ENCODE results near the gene TCHHL1. TPM values are rescaled to one million over a fixed set of nuclear protein-coding genes. Genes with fewer than 3 reads are reported as not detected.

Gene TCHHL1
- total RNA-seq, 1 experiment from 2014 or later = not detected

DNA sequence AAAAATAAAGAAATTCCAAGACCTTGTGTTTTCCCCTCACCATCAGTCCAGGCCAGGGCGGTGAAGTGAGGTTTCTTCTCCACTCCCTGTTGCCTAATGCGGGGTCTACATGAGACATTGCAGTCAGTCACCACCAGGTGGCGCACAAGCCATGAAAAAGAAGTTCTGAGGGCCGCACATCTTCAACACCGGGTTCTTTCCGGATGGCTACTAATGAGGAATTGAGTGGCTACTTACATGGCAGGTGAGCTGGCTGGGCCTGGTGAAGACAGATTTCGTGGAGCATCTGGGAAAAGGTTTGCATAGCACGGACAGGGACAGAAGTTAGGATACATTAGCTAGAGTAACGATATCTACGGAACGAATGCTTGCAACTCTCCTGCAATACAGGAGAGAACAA lies 36.3 kb downstream of the TCHHL1 start:
- Mint-ChIP-seq H3K4me3 (no peak overlapping the region), H3K9me3 (no peaks in the 10 kb centered on the region), H3K4me1 (peaks cover 18% of the 10 kb centered on the region), H3K27ac (no peak overlapping the region), H3K36me3 (no peaks in the 10 kb centered on the region), H3K27me3 (ENCODE audit: low read depth) (peaks cover 27% of the 10 kb centered on the region; the same call in 1 of the 2 replicates)
- peak; percentile 51 for ATAC-seq
- ChIA-PET CTCF (interaction anchor here (0.6 to 3.3 kb wide), 22 partner anchors 9 to 406 kb away, joined by 3 to 66 read pairs (median 4); partner anchors contain the start of gene S100A11), POLR2A (interaction anchor here (1.1 kb wide), 1 partner anchor 58 kb away, joined by 3 read pairs; no protein-coding TSS in a partner anchor)
- TF ChIP-seq, protein P1, sequence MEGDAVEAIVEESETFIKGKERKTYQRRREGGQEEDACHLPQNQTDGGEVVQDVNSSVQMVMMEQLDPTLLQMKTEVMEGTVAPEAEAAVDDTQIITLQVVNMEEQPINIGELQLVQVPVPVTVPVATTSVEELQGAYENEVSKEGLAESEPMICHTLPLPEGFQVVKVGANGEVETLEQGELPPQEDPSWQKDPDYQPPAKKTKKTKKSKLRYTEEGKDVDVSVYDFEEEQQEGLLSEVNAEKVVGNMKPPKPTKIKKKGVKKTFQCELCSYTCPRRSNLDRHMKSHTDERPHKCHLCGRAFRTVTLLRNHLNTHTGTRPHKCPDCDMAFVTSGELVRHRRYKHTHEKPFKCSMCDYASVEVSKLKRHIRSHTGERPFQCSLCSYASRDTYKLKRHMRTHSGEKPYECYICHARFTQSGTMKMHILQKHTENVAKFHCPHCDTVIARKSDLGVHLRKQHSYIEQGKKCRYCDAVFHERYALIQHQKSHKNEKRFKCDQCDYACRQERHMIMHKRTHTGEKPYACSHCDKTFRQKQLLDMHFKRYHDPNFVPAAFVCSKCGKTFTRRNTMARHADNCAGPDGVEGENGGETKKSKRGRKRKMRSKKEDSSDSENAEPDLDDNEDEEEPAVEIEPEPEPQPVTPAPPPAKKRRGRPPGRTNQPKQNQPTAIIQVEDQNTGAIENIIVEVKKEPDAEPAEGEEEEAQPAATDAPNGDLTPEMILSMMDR (IDR thresholded peaks at IDR 0.05) = peak; percentile 96
- TF ChIP-seq CBFB (CRISPR knock-in tag; IDR thresholded peaks at IDR 0.05; ENCODE audit: low read depth) = no peak
- TF ChIP-seq, protein P2, sequence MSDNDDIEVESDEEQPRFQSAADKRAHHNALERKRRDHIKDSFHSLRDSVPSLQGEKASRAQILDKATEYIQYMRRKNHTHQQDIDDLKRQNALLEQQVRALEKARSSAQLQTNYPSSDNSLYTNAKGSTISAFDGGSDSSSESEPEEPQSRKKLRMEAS (CRISPR knock-in tag; IDR thresholded peaks at IDR 0.05) = 0 out of 2 replicates have a peak, but pooled peaks have one; percentile 31
- TF ChIP-seq SP1 (CRISPR knock-in tag; conservative IDR thresholded peaks at IDR 0.05) = no peak
- TF ChIP-seq, protein P3, sequence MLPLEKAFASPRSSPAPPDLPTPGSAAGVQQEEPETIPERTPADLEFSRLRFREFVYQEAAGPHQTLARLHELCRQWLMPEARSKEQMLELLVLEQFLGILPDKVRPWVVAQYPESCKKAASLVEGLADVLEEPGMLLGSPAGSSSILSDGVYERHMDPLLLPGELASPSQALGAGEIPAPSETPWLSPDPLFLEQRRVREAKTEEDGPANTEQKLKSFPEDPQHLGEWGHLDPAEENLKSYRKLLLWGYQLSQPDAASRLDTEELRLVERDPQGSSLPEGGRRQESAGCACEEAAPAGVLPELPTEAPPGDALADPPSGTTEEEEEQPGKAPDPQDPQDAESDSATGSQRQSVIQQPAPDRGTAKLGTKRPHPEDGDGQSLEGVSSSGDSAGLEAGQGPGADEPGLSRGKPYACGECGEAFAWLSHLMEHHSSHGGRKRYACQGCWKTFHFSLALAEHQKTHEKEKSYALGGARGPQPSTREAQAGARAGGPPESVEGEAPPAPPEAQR (CRISPR knock-in tag; IDR thresholded peaks at IDR 0.05) = no peak
- no peak for TF ChIP-seq ZNF121 (CRISPR knock-in tag; IDR thresholded peaks at IDR 0.05)
- TF ChIP-seq, protein P4, sequence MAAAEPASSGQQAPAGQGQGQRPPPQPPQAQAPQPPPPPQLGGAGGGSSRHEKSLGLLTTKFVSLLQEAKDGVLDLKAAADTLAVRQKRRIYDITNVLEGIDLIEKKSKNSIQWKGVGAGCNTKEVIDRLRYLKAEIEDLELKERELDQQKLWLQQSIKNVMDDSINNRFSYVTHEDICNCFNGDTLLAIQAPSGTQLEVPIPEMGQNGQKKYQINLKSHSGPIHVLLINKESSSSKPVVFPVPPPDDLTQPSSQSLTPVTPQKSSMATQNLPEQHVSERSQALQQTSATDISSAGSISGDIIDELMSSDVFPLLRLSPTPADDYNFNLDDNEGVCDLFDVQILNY (CRISPR knock-in tag; IDR thresholded peaks at IDR 0.05) = no peak
- TF ChIP-seq, protein P5, sequence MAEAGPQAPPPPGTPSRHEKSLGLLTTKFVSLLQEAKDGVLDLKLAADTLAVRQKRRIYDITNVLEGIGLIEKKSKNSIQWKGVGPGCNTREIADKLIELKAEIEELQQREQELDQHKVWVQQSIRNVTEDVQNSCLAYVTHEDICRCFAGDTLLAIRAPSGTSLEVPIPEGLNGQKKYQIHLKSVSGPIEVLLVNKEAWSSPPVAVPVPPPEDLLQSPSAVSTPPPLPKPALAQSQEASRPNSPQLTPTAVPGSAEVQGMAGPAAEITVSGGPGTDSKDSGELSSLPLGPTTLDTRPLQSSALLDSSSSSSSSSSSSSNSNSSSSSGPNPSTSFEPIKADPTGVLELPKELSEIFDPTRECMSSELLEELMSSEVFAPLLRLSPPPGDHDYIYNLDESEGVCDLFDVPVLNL (CRISPR knock-in tag; IDR thresholded peaks at IDR 0.05; ENCODE audit: borderline replicate concordance, low read depth) = no peak
- TF ChIP-seq NFE2L1 (CRISPR knock-in tag; IDR thresholded peaks at IDR 0.05) = no peak
- TF ChIP-seq ZNF416 (CRISPR knock-in tag; IDR thresholded peaks at IDR 0.05) = no peak
- TF ChIP-seq NFYB (CRISPR knock-in tag; conservative IDR thresholded peaks at IDR 0.05; ENCODE audit: low read depth) = no peak
- TF ChIP-seq MYBL2 (CRISPR knock-in tag; IDR thresholded peaks at IDR 0.05) = no peak
- peak; percentile 92 for DNase-seq (ENCODE audit: low spot score)

DNA sequence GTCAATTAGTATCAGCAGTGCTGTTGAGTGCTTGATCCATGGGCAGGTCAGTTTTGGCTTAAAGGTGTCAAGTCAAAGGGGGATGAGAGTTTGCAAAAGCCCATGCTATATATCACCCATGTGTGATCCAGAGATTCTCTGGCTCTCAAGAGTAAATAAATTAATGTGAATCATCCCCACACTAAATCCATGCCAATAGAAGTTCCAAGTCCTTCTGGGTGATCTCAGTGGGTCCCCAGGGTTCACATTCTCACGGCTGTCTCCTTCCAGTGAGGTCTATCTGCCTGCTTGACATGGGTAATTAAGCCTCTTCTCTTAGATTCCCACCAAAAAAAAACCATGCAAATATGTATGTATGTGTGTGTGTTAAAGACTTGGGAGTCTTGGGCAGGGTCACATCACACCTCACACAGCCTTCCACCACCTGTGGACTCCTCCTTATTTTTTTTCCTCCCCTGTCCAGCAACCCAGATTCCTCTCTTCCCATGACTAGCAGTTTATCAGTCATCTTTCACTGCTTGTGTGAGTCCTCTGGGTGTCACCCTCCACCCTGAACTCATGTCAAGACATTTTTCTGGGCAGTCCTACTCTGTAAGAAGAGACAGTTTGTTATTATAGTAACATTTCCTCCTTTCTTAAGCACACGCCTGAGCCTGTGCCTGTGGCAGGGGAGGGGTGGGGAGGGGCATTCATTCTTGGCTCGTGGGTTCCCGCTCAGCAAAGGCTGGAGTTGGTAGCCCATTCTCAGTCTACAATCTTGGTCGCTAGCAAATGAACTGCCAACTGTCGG lies 37.8 kb downstream of the TCHHL1 start:
- ATAC-seq (no peak), DNase-seq (ENCODE audit: low spot score) (no peak)
- ChIA-PET CTCF (interaction anchor here (0.8 to 3.3 kb wide), 6 partner anchors 14 to 408 kb away, joined by 3 to 66 read pairs (median 4); partner anchors contain the start of gene S100A11), POLR2A (interaction anchor here (0.6 kb wide), 1 partner anchor 202 kb away, joined by 3 read pairs; no protein-coding TSS in a partner anchor)
- no peak overlapping the region for H3K4me3 Mint-ChIP-seq
- H3K27me3 Mint-ChIP-seq (ENCODE audit: low read depth) = peaks cover 22% of the 10 kb centered on the region; the same call in 1 of the 2 replicates
- peaks cover 24% of the 10 kb centered on the region for H3K4me1 Mint-ChIP-seq
- no peaks in the 10 kb centered on the region for H3K36me3 Mint-ChIP-seq
- no peaks in the 10 kb centered on the region for H3K9me3 Mint-ChIP-seq
- no peak overlapping the region for H3K27ac Mint-ChIP-seq
- TF ChIP-seq, protein P4 (CRISPR knock-in tag; IDR thresholded peaks at IDR 0.05) = no peak
- no peak for TF ChIP-seq RORB (CRISPR knock-in tag; IDR thresholded peaks at IDR 0.05)
- no peak for TF ChIP-seq FOXP1 (CRISPR knock-in tag; IDR thresholded peaks at IDR 0.05; ENCODE audit: borderline replicate concordance)
- TF ChIP-seq, protein P6, sequence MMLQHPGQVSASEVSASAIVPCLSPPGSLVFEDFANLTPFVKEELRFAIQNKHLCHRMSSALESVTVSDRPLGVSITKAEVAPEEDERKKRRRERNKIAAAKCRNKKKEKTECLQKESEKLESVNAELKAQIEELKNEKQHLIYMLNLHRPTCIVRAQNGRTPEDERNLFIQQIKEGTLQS (CRISPR knock-in tag; conservative IDR thresholded peaks at IDR 0.05) = no peak
- TF ChIP-seq, protein P7, sequence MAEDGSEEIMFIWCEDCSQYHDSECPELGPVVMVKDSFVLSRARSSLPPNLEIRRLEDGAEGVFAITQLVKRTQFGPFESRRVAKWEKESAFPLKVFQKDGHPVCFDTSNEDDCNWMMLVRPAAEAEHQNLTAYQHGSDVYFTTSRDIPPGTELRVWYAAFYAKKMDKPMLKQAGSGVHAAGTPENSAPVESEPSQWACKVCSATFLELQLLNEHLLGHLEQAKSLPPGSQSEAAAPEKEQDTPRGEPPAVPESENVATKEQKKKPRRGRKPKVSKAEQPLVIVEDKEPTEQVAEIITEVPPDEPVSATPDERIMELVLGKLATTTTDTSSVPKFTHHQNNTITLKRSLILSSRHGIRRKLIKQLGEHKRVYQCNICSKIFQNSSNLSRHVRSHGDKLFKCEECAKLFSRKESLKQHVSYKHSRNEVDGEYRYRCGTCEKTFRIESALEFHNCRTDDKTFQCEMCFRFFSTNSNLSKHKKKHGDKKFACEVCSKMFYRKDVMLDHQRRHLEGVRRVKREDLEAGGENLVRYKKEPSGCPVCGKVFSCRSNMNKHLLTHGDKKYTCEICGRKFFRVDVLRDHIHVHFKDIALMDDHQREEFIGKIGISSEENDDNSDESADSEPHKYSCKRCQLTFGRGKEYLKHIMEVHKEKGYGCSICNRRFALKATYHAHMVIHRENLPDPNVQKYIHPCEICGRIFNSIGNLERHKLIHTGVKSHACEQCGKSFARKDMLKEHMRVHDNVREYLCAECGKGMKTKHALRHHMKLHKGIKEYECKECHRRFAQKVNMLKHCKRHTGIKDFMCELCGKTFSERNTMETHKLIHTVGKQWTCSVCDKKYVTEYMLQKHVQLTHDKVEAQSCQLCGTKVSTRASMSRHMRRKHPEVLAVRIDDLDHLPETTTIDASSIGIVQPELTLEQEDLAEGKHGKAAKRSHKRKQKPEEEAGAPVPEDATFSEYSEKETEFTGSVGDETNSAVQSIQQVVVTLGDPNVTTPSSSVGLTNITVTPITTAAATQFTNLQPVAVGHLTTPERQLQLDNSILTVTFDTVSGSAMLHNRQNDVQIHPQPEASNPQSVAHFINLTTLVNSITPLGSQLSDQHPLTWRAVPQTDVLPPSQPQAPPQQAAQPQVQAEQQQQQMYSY (CRISPR knock-in tag; IDR thresholded peaks at IDR 0.05) = no peak

Measured in WTC11 (cell line).